ENCODE results near the gene LIX1L. TPM values are rescaled to one million over a fixed set of nuclear protein-coding genes. Genes with fewer than 3 reads are reported as not detected.
A peak's percentile ranks its signal among the peaks of the same experiment; 100 is the strongest.

The LIX1L gene
- total and polyA plus RNA-seq, 2 of the 13 experiments (the other 11 are each of a cell fraction or from before 2014, with no cell fraction given): 8.1 to 24.9 TPM

- in situ Hi-C loops (cut with HindIII; ENCODE audit: extremely low pct_ligation_motif_present, low pct_unique_long_range_greater_than_20kb): no loop called here
- peak overlapping the region; percentile 47 for H3K9ac ChIP-seq (ENCODE audit: insufficient read depth, low read depth, low read length)
- TF ChIP-seq ZNF230 (CRISPR knock-in tag; IDR thresholded peaks at IDR 0.05) (no peak), ZBED4 (CRISPR knock-in tag; IDR thresholded peaks at IDR 0.05; ENCODE audit: borderline replicate concordance) (peak; percentile 50; the same call in 1 of the 2 replicates), ZNF383 (CRISPR knock-in tag; IDR thresholded peaks at IDR 0.05; ENCODE audit: borderline replicate concordance) (no peak), KLF12 (CRISPR knock-in tag; IDR thresholded peaks at IDR 0.05; ENCODE audit: borderline replicate concordance) (no peak; the same call in 1 of the 2 replicates), ZMAT3 (CRISPR knock-in tag; conservative IDR thresholded peaks at IDR 0.05) (no peak), ZBTB44 (CRISPR knock-in tag; IDR thresholded peaks at IDR 0.05) (no peak), GABPB1 (CRISPR knock-in tag; IDR thresholded peaks at IDR 0.05) (peak; percentile 52), ZNF460 (CRISPR knock-in tag; IDR thresholded peaks at IDR 0.05; ENCODE audit: borderline replicate concordance) (no peak), MAZ (IDR thresholded peaks at IDR 0.05; ENCODE audit: borderline replicate concordance, low read depth, low read length) (no peak), MAZ (CRISPR knock-in tag; IDR thresholded peaks at IDR 0.05; ENCODE audit: low read depth) (0 out of 2 replicates have a peak, but pooled peaks have one; percentile 42), TBX3 (IDR thresholded peaks at IDR 0.05; ENCODE audit: borderline replicate concordance) (no peak), GFI1 (CRISPR knock-in tag; IDR thresholded peaks at IDR 0.05; ENCODE audit: borderline replicate concordance) (peak; percentile 70), SIX4 (CRISPR knock-in tag; IDR thresholded peaks at IDR 0.05) (peak; percentile 99), ZSCAN25 (CRISPR knock-in tag; IDR thresholded peaks at IDR 0.05) (no peak), NFE2L2 (IDR thresholded peaks at IDR 0.05; ENCODE audit: low read length) (no peak), HNRNPUL1 (IDR thresholded peaks at IDR 0.05; ENCODE audit: low read depth, low read length) (no peak)
Measured at GRCh38 chr1:145891587-145892485, 66.0 kb downstream of the LIX1L start.

More at GRCh38 chr1:145891587-145892485, 66.0 kb downstream of the LIX1L start:
- peak overlapping the region in 1 of 3 experiments; percentile 21; a peak in 2 of 6 replicates for H3K4me3 ChIP-seq (replicated peaks in 1 of 3; ENCODE audit: insufficient read depth in 1 of 3, low read depth in 2 of 3, low read length in 3 of 3)
- H3K27ac ChIP-seq (ENCODE audit: extremely low read length, insufficient read depth, low read length): peak overlapping the region; percentile 63
- no peaks in the 10 kb centered on the region for H3K79me2 ChIP-seq (ENCODE audit: insufficient read depth, low read length)
- no peaks in the 10 kb centered on the region for H4K20me1 ChIP-seq (ENCODE audit: insufficient read depth, low read length)
- H3K27me3 ChIP-seq (ENCODE audit: control insufficient read depth in 1 of 2, insufficient read depth in 2 of 2, low read length in 2 of 2): no peaks in the 10 kb centered on the region
- ATAC-seq (peak; percentile 94), DNase-seq (ENCODE audit: low spot score) (peak; percentile 99), FAIRE-seq (peak; percentile 93)
- ChIA-PET POLR2A (interaction anchor here (0.6 to 2.9 kb wide), 18 partner anchors 11 to 161 kb away, joined by 3 to 29 read pairs (median 4); partner anchors contain the start of genes ANKRD34A, ITGA10, NUDT17 and PEX11B), CTCF (ENCODE audit: low intra/inter-chr PET ratio, low total read pairs) (interaction anchor here (0.9 to 3.3 kb wide), 8 partner anchors 9 to 121 kb away, joined by 3 to 93 read pairs (median 7); partner anchors contain the start of genes ITGA10, RBM8A and TXNIP)
- H3K36me3 ChIP-seq (replicated peaks in 1 of 2; ENCODE audit: control insufficient read depth in 1 of 2, insufficient read depth in 2 of 2, low read length in 2 of 2): no peaks in the 10 kb centered on the region
- H3K4me1 ChIP-seq (ENCODE audit: insufficient read depth, low read length): peaks cover 81% of the 10 kb centered on the region
- H3K9me3 ChIP-seq (ENCODE audit: low read length): no peaks in the 10 kb centered on the region
- BruUV-seq (replicated peaks): no TSS peak
- WGBS (ENCODE audit: low lambda C conversion rate): 2% methylated on average over 6 of the region's 6 CpGs
- intact Hi-C loops (cut with micrococcal nuclease; ENCODE audit: unreplicated experiment): loop anchor here (1.0 to 5.0 kb wide), 6 partner anchors 18 to 121 kb away; partner anchors contain the start of genes ITGA10, LIX1L, PIAS3 and RBM8A
- H3K4me2 ChIP-seq (ENCODE audit: low read depth, low read length): peak overlapping the region; percentile 71
- peak overlapping the region; percentile 57 for H2AFZ ChIP-seq (ENCODE audit: low read length)

Measured in HepG2 (cell line).